Astrocyte (in vitro differentiated cells and primary cell): Measurements from ENCODE around the gene ADORA2A.

Source experiments
- EZH2 ChIP-seq: IDR thresholded peaks from 2 replicates; pipeline ENCODE4 v1.6.1; 2012; ENCODE audit warnings: mild to moderate bottlenecking, low read length, inconsistent platforms; ENCODE audit not compliant: insufficient read depth
- TF ChIP-seq, protein P1 (sequence below): IDR thresholded peaks from 2 replicates; pipeline ENCODE4 v1.5.1; 2011; ENCODE audit warnings: low read depth, mild to moderate bottlenecking, inconsistent platforms, low read length, moderate library complexity; ENCODE audit not compliant: insufficient read depth

- TF ChIP-seq EZH2: no peak
- TF ChIP-seq, protein P1, sequence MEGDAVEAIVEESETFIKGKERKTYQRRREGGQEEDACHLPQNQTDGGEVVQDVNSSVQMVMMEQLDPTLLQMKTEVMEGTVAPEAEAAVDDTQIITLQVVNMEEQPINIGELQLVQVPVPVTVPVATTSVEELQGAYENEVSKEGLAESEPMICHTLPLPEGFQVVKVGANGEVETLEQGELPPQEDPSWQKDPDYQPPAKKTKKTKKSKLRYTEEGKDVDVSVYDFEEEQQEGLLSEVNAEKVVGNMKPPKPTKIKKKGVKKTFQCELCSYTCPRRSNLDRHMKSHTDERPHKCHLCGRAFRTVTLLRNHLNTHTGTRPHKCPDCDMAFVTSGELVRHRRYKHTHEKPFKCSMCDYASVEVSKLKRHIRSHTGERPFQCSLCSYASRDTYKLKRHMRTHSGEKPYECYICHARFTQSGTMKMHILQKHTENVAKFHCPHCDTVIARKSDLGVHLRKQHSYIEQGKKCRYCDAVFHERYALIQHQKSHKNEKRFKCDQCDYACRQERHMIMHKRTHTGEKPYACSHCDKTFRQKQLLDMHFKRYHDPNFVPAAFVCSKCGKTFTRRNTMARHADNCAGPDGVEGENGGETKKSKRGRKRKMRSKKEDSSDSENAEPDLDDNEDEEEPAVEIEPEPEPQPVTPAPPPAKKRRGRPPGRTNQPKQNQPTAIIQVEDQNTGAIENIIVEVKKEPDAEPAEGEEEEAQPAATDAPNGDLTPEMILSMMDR: no peak
These were observed 6.4 kb upstream of the ADORA2A start for GRCh38 chr22:24420977-24421343.
